K562 treated with DMSO at 1 percent for 12 hours (cell line): Measurements from ENCODE around the gene TMEM97. TPM values are rescaled to one million over a fixed set of nuclear protein-coding genes. Genes with fewer than 3 reads are reported as not detected.

ENCODE experiments used
- total RNA-seq: library from RNA; unstranded; fragments of 300-600 nt; gene quantifications from 2 replicates; pipeline ENCODE4 v1.2.3, GENCODE V29; 2022; ENCODE audit not compliant: insufficient read depth

TMEM97 gene
- total RNA-seq, result 18.5 and 38.9 TPM in 2 replicates

GRCh38 chr17:28318759-28319597, at the start of gene TMEM97:
TMEM97 (plus strand) TSS chr17:28319200; CDS start chr17:28319240, 40 bp downstream.

GRCh38 chr17:28335201-28335958, 16.4 kb downstream of the TMEM97 start, which contains the start of the genes IFT20 and TNFAIP1:
IFT20 (minus strand) TSS chr17:28335472; CDS start chr17:28331985, 3,487 bp downstream.
TNFAIP1 (plus strand) TSS chr17:28335761; CDS start chr17:28339522, 3,761 bp downstream.

GRCh38 chr17:28357061-28357900, 38.3 kb downstream of the TMEM97 start, which contains the start of gene POLDIP2:
POLDIP2 (minus strand) TSS chr17:28357527; CDS start chr17:28357448, 79 bp downstream.

GRCh38 chr17:28364665-28365363, 45.8 kb downstream of the TMEM97 start, which contains the start of gene SEBOX:
SEBOX (minus strand) TSS chr17:28365199; CDS start chr17:28365151, 48 bp downstream.

GRCh38 chr17:28370035-28370743, 51.2 kb downstream of the TMEM97 start, which contains the start of gene VTN:
VTN (minus strand) TSS chr17:28370307; CDS start chr17:28370203, 104 bp downstream.

GRCh38 chr17:28371245-28372202, 52.5 kb downstream of the TMEM97 start, which contains the start of gene SARM1:
SARM1 (plus strand) TSS chr17:28371694; CDS start chr17:28372033, 339 bp downstream.

Other genes with a start within 250 kb of the TMEM97 start
- 45.2 and 56.4 TPM in 2 replicates for gene IFT20, start 16.3 kb downstream of the TMEM97 start, total RNA-seq
- 10.8 and 26.3 TPM in 2 replicates for gene TNFAIP1, start 16.6 kb downstream of the TMEM97 start, total RNA-seq
- gene POLDIP2, start 38.3 kb downstream of the TMEM97 start, total RNA-seq, result 60.4 and 87.3 TPM in 2 replicates
- not detected in 2 replicates for gene SEBOX, start 46.0 kb downstream of the TMEM97 start, total RNA-seq
- 0.46 and 0.51 TPM in 2 replicates for gene VTN, start 51.1 kb downstream of the TMEM97 start, total RNA-seq
- gene SARM1, start 52.5 kb downstream of the TMEM97 start, total RNA-seq, result 0.94 and 3.4 TPM in 2 replicates
- 0.89 and 4.3 TPM in 2 replicates for gene SLC46A1, start 87.0 kb downstream of the TMEM97 start, total RNA-seq
- not detected in 2 replicates for gene SLC13A2, start 154.4 kb downstream of the TMEM97 start, total RNA-seq
- not detected in 2 replicates for gene FOXN1, start 187.1 kb downstream of the TMEM97 start, total RNA-seq
- gene UNC119, start 233.4 kb downstream of the TMEM97 start, total RNA-seq, result 39.8 and 45.5 TPM in 2 replicates